PC-9 (cell line): ENCODE measurements around the gene LYPD3.

Experiments
- EZH2 ChIP-seq: fragments of 200-600 bp; sonication (generic); IDR thresholded peaks from 2 replicates; pipeline ENCODE4 v1.8.0; 2017; ENCODE audit warnings: antibody characterized with exemption, low read depth
- TF ChIP-seq, protein P1 (sequence below): fragments of 200-600 bp; sonication (generic); conservative IDR thresholded peaks from 2 replicates; pipeline ENCODE4 v1.6.1; 2017; ENCODE audit warnings: mixed run types, antibody characterized with exemption, mild to moderate bottlenecking, moderate library complexity

DNA sequence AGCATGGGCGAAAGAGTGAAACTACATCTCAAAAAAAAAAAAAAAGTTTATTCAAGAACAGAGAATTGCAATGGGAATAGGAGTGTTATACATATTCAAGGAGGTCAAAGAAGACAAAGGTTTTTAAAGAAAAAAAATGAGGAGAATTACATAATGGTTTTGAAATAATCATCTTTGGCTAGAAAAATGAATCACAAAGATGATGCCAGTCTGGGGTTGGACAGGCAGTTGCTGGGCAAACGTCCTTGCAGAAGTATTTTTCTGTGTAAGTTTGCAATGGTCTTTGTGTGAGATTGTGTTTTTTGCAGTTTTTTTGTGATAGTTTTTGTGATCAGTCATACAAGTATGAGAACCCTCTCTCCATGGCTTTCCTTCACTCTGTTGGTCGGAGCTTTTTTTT is 23.7 kb downstream of the LYPD3 start:
- TF ChIP-seq, protein P1, sequence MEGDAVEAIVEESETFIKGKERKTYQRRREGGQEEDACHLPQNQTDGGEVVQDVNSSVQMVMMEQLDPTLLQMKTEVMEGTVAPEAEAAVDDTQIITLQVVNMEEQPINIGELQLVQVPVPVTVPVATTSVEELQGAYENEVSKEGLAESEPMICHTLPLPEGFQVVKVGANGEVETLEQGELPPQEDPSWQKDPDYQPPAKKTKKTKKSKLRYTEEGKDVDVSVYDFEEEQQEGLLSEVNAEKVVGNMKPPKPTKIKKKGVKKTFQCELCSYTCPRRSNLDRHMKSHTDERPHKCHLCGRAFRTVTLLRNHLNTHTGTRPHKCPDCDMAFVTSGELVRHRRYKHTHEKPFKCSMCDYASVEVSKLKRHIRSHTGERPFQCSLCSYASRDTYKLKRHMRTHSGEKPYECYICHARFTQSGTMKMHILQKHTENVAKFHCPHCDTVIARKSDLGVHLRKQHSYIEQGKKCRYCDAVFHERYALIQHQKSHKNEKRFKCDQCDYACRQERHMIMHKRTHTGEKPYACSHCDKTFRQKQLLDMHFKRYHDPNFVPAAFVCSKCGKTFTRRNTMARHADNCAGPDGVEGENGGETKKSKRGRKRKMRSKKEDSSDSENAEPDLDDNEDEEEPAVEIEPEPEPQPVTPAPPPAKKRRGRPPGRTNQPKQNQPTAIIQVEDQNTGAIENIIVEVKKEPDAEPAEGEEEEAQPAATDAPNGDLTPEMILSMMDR, result no peak
- no peak for TF ChIP-seq EZH2
